Aorta (tissue), 5 donors: ENCODE results near the gene LSM2. TPM values are rescaled to one million over a fixed set of nuclear protein-coding genes. Genes with fewer than 3 reads are reported as not detected.

ENCODE experiments used
- ATAC-seq: fragments of 200-7000 bp; cut with Tn5 transposase; one replicate; pipeline ENCODE4 v1.9.1; 2022; ENCODE audit warnings: moderate library complexity; ENCODE audit not compliant: low FRiP score
- DNase-seq, 2 donors: peaks; one replicate each; pipeline ENCODE4 v3.0.0-alpha.2; 2020
- H3K27ac ChIP-seq, 2 donors: one replicate each; pipeline ENCODE4 v1.5.1; 2013; ENCODE audit warnings: low read length in 2 of 2, mild to moderate bottlenecking in 2 of 2, moderate library complexity in 2 of 2, control low read depth in 1 of 2, inconsistent platforms in 1 of 2, low read depth in 1 of 2
- H3K27me3 ChIP-seq, 2 donors: one replicate each; pipeline ENCODE4 v1.6.1; 2013; ENCODE audit warnings: control low read depth in 1 of 2, low read length in 1 of 2, mild to moderate bottlenecking in 1 of 2, moderate library complexity in 1 of 2; ENCODE audit not compliant: insufficient read depth in 2 of 2, control insufficient read depth in 1 of 2
- H3K36me3 ChIP-seq, 2 donors: one replicate each; pipeline ENCODE4 v1.6.1; 2013; ENCODE audit warnings: control low read depth in 1 of 2, low read length in 1 of 2, mild to moderate bottlenecking in 1 of 2; ENCODE audit not compliant: insufficient read depth in 2 of 2, control insufficient read depth in 1 of 2
- H3K4me1 ChIP-seq, 2 donors: one replicate each; pipeline ENCODE4 v1.6.1; 2013; ENCODE audit warnings: low read length in 2 of 2, control low read depth in 1 of 2, mild to moderate bottlenecking in 1 of 2, moderate library complexity in 1 of 2; ENCODE audit not compliant: insufficient read depth in 2 of 2, control insufficient read depth in 1 of 2
- H3K4me3 ChIP-seq, 2 donors: one replicate each; pipeline ENCODE4 v1.5.1; 2013; ENCODE audit warnings: low read length in 2 of 2, control low read depth in 1 of 2, mild to moderate bottlenecking in 1 of 2
- H3K9me3 ChIP-seq: one replicate; pipeline ENCODE4 v1.6.1; 2013; ENCODE audit warnings: mild to moderate bottlenecking, low read length; ENCODE audit not compliant: control insufficient read depth
- WGBS, 2 donors: extraction: QIAGEN DNeasy Blood & Tissue Kit; methylation state at CpG; one replicate each; pipeline ENCODE4 v1.1.7; 2013; 5-methylcytosine and 5-hydroxymethylcytosine counted together
- intact Hi-C, 2 donors: fragments of 100-400 bp; cut with DNase I; formaldehyde crosslinking; loops; one replicate each; pipeline versions ENCODE4 v1.14.2 to v1.15.0; 2022
- polyA plus RNA-seq, 2 donors: library from polyadenylated mRNA; stranded (reverse); fragments of 200-250 nt; gene quantifications; one replicate each; pipeline ENCODE4 v1.2.3, GENCODE V29; 2013
- total RNA-seq, 2 donors: library from RNA; stranded (reverse); fragmentation: NEBNext Ultra II Directional; extraction: Animal tissue kit (Norgen Biotek cat#: 25700); gene quantifications; one replicate each; pipeline ENCODE4 v1.2.1, GENCODE V29; 2021
- donor health status: healthy with polysubstance abuse.
- donor health status: Bipolar disorder and iron deficiency.
- donor health status: DM: no; HTN: no; CAD: no.
- donor health status: DM: no; HTN: no; CAD: no.
- donor health status: DM: yes; HTN: yes; CAD: no.

Gene LSM2
- total and polyA plus RNA-seq, 4 donors, result 32.4 to 42.2 (median 37.5) TPM

- Histone ChIP-seq H3K36me3 (no peaks in the 10 kb centered on the region), H3K4me1 (no peaks in the 10 kb centered on the region), H3K9me3 (no peaks in the 10 kb centered on the region), H3K27ac (no peak overlapping the region), H3K4me3 (no peak overlapping the region), H3K27me3 (no peaks in the 10 kb centered on the region)
- ATAC-seq (no peak), DNase-seq (no peak)
- intact Hi-C loops, result no loop called here
- WGBS, 2 donors, result 89 to 92% methylated on average over 18 of the region's 18 CpGs
Measured at GRCh38 chr6:31768363-31769257, 38.2 kb downstream of the LSM2 start.

- Histone ChIP-seq H3K4me1 (no peaks in the 10 kb centered on the region), H3K36me3 (no peaks in the 10 kb centered on the region), H3K27ac (no peak overlapping the region), H3K4me3 (no peak overlapping the region), H3K27me3 (no peaks in the 10 kb centered on the region), H3K9me3 (no peaks in the 10 kb centered on the region)
- no peak for DNase-seq
- 82 to 84% methylated on average over 6 of the region's 6 CpGs for WGBS, 2 donors
- ATAC-seq, result no peak
- intact Hi-C loops, result no loop called here
Measured at GRCh38 chr6:31767096-31767645, 39.6 kb downstream of the LSM2 start.

- no peak overlapping the region for H3K27ac ChIP-seq
- intact Hi-C loops, result no loop called here
- DNase-seq (no peak), ATAC-seq (peak; percentile 53)
- 31 to 34% methylated on average over 41 to 42 of the region's 42 CpGs for WGBS, 2 donors
- no peaks in the 10 kb centered on the region for H3K36me3 ChIP-seq
- H3K27me3 ChIP-seq, result no peaks in the 10 kb centered on the region
- no peaks in the 10 kb centered on the region for H3K9me3 ChIP-seq
- H3K4me3 ChIP-seq, result no peak overlapping the region
- no peaks in the 10 kb centered on the region for H3K4me1 ChIP-seq
Measured at GRCh38 chr6:31765910-31766794, 40.6 kb downstream of the LSM2 start.

- no peaks in the 10 kb centered on the region for H3K27me3 ChIP-seq
- ATAC-seq (no peak), DNase-seq (no peak)
- no peak overlapping the region for H3K27ac ChIP-seq
- no peaks in the 10 kb centered on the region for H3K4me1 ChIP-seq
- H3K36me3 ChIP-seq, result no peaks in the 10 kb centered on the region
- no peaks in the 10 kb centered on the region for H3K9me3 ChIP-seq
- WGBS, 2 donors, result 87 to 93% methylated on average over 9 of the region's 9 CpGs
- intact Hi-C loops, result no loop called here
- no peak overlapping the region for H3K4me3 ChIP-seq
Measured at GRCh38 chr6:31765559-31765909, 41.2 kb downstream of the LSM2 start.

- DNase-seq (no peak), ATAC-seq (no peak)
- intact Hi-C loops, result no loop called here
- H3K4me3 ChIP-seq, result no peak overlapping the region
- no peaks in the 10 kb centered on the region for H3K36me3 ChIP-seq
- H3K4me1 ChIP-seq, result no peaks in the 10 kb centered on the region
- no peak overlapping the region for H3K27ac ChIP-seq
- WGBS, 2 donors, result 91 to 94% methylated on average over 4 of the region's 4 CpGs
- no peaks in the 10 kb centered on the region for H3K9me3 ChIP-seq
- H3K27me3 ChIP-seq, result no peaks in the 10 kb centered on the region
Measured at GRCh38 chr6:31764198-31764597, 42.6 kb downstream of the LSM2 start.

DNA sequence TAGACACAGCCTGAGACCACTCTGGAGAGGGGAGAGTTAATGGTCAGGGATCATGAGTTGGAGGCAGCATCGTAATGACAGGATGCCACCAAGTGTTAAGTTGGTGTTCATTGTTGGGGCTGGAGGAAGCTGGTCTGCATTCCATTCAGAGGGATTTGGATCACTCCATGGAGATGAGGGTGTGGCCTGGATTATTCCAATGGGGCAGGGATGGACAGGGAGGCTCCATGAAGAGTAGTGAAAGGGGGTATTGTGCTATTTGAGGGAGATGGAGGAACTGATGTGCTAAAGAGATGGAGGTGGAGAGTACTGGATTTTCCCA, 43.2 kb downstream of the LSM2 start:
- intact Hi-C loops, result no loop called here
- Histone ChIP-seq H3K9me3 (no peaks in the 10 kb centered on the region), H3K27ac (no peak overlapping the region), H3K4me1 (no peaks in the 10 kb centered on the region), H3K4me3 (no peak overlapping the region), H3K36me3 (no peaks in the 10 kb centered on the region), H3K27me3 (no peaks in the 10 kb centered on the region)
- DNase-seq (no peak), ATAC-seq (no peak)
- WGBS, 2 donors, result 29 to 42% methylated on average over 1 of the region's 1 CpG

DNA sequence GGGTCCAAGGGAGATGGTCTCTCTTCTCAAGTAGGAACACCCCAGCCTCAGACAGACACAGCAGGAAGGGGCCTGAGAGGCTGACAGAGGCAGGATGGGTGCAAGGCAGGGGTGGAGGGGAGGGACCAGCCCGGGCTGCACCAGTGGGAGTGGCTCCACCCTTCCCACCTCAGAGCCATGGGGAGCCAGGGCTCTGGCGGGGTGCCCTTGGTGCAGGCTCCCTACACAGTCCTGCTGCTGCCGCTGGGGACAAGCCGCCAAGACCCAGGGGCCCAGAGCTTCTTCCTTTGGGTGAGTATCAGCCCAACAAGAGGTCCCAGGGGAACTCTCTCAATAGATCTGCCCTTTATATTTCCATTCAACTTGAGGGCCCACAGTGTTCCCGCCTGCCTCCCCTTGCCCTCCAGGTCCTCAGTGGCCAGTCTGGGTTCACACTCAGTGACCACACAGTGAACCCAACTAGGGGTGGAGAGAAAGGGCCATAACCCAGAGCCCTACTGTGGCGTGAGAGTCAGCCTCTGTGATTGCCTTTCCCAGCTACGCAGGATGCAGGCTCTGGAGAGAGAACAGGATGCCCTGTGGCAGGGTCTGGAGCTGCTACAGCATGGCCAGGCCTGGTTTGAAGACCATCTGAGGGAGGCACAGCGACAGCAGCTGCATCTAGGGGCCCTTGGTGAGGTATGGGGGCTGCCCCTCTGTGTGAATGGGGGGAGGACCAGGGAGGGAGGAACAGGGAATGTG, 43.7 kb downstream of the LSM2 start:
- H3K27me3 ChIP-seq, result no peaks in the 10 kb centered on the region
- no peaks in the 10 kb centered on the region for H3K36me3 ChIP-seq
- intact Hi-C loops, result no loop called here
- no peaks in the 10 kb centered on the region for H3K9me3 ChIP-seq
- DNase-seq, result no peak
- no peak overlapping the region for H3K4me3 ChIP-seq
- no peak overlapping the region for H3K27ac ChIP-seq
- H3K4me1 ChIP-seq, result no peaks in the 10 kb centered on the region
- WGBS, 2 donors, result 85 to 86% methylated on average over 8 of the region's 8 CpGs
- ATAC-seq, result no peak

GRCh38 chr6:31762356-31762755, 44.4 kb downstream of the LSM2 start, which contains the start of gene SAPCD1:
Gene SAPCD1 (plus strand): TSS chr6:31762656. CDS start chr6:31763055, 399 bp downstream.
- no peaks in the 10 kb centered on the region for H3K4me1 ChIP-seq
- intact Hi-C loops, result no loop called here
- H3K36me3 ChIP-seq, result no peaks in the 10 kb centered on the region
- no peaks in the 10 kb centered on the region for H3K27me3 ChIP-seq
- no peak within 1 kb of the TSS for H3K4me3 ChIP-seq
- DNase-seq, result no peak
- H3K27ac ChIP-seq, result no peak within 1 kb of the TSS
- no peak for ATAC-seq
- WGBS, 2 donors, result 83 to 86% methylated on average over 4 of the region's 4 CpGs
- no peaks in the 10 kb centered on the region for H3K9me3 ChIP-seq
